CD14-positive monocyte (primary cell): ENCODE data around the gene BCAS4. TPM values are rescaled to one million over a fixed set of nuclear protein-coding genes. Genes with fewer than 3 reads are reported as not detected.

Experiments used
- DNase-seq, 3 donors: peaks; one replicate each; pipeline ENCODE4 v3.0.0-alpha.2; 2011 to 2022
- H2AFZ ChIP-seq: 2 replicates; pipeline ENCODE4 v1.6.0; 2012; ENCODE audit warnings: mild to moderate bottlenecking, low read depth, low read length, inconsistent platforms; ENCODE audit not compliant: insufficient read depth, poor library complexity, severe bottlenecking
- H3K27ac ChIP-seq, 2 donors: 1 replicate in 1 of 2; 2 replicates in 1 of 2; pipeline ENCODE4 v1.5.1; 2012 to 2013; ENCODE audit warnings: low read length in 2 of 2, control low read depth in 1 of 2, inconsistent platforms in 1 of 2, low read depth in 1 of 2, mild to moderate bottlenecking in 1 of 2
- H3K27me3 ChIP-seq, 2 donors: one replicate each; pipeline versions ENCODE4 v1.6.0 to v1.6.1; 2011 to 2013; ENCODE audit warnings: low read length in 2 of 2; ENCODE audit not compliant: control insufficient read depth in 2 of 2, insufficient read depth in 2 of 2
- H3K36me3 ChIP-seq, 2 donors: replicated peaks in 1 of 2; 1 replicate in 1 of 2; 2 replicates in 1 of 2; pipeline versions ENCODE4 v1.5.1 to v1.6.1; 2012 to 2013; ENCODE audit warnings: low read length in 2 of 2, control low read depth in 1 of 2, inconsistent platforms in 1 of 2, mild to moderate bottlenecking in 1 of 2; ENCODE audit not compliant: insufficient read depth in 2 of 2, control insufficient read depth in 1 of 2
- H3K4me1 ChIP-seq, 2 donors: 1 replicate in 1 of 2; 2 replicates in 1 of 2; pipeline versions ENCODE4 v1.5.1 to v1.6.1; 2012 to 2013; ENCODE audit warnings: low read length in 2 of 2, control low read depth in 1 of 2, inconsistent platforms in 1 of 2, mild to moderate bottlenecking in 1 of 2, moderate library complexity in 1 of 2; ENCODE audit not compliant: insufficient read depth in 2 of 2, control insufficient read depth in 1 of 2
- H3K4me2 ChIP-seq: replicated peaks from 2 replicates; pipeline ENCODE3; 2012; ENCODE audit warnings: low read length, moderate library complexity, mild to moderate bottlenecking; ENCODE audit not compliant: poor library complexity, severe bottlenecking; ENCODE audit errors: extremely low read depth
- H3K4me3 ChIP-seq, 3 experiments: fragments of 200-600 bp in 1 of 3; sonication (generic) in 1 of 3; replicated peaks in 1 of 3; 1 replicate in 2 of 3; 2 replicates in 1 of 3; pipeline ENCODE4 v1.5.1; 2011 to 2013; ENCODE audit warnings: low read length in 3 of 3, mild to moderate bottlenecking in 3 of 3, control low read depth in 2 of 3, low read depth in 2 of 3, inconsistent platforms in 1 of 3, moderate library complexity in 1 of 3
- H3K79me2 ChIP-seq: 2 replicates; pipeline ENCODE4 v1.6.0; 2012; ENCODE audit warnings: mild to moderate bottlenecking, control low read depth, inconsistent platforms, low read length, moderate library complexity; ENCODE audit not compliant: insufficient read depth
- H3K9ac ChIP-seq: 2 replicates; pipeline ENCODE4 v1.6.0; 2017; ENCODE audit warnings: low read length, mild to moderate bottlenecking; ENCODE audit not compliant: insufficient read depth, poor library complexity, severe bottlenecking
- H3K9me3 ChIP-seq, 2 donors: replicated peaks in 1 of 2; 1 replicate in 1 of 2; 2 replicates in 1 of 2; pipeline versions ENCODE4 v1.5.1 to v1.6.1; 2012 to 2013; ENCODE audit warnings: low read length in 2 of 2, control low read depth in 1 of 2; ENCODE audit not compliant: control insufficient read depth in 1 of 2, insufficient read depth in 1 of 2
- H4K20me1 ChIP-seq: 2 replicates; pipeline ENCODE4 v1.6.0; 2012; ENCODE audit warnings: mild to moderate bottlenecking, low read length, control low read depth, moderate library complexity; ENCODE audit not compliant: insufficient read depth
- H3K27ac Mint-ChIP-seq, 7 donors: one replicate each; pipeline ENCODE4 v1.8.0; 2020; ENCODE audit warnings: mild to moderate bottlenecking in 7 of 7, mixed read lengths in 7 of 7, moderate library complexity in 6 of 7, inconsistent platforms in 2 of 7
- H3K27me3 Mint-ChIP-seq, 3 donors: one replicate each; pipeline ENCODE4 v1.8.0; 2021 to 2022; ENCODE audit warnings: low read depth in 3 of 3, mild to moderate bottlenecking in 3 of 3, mixed read lengths in 3 of 3, moderate library complexity in 3 of 3, inconsistent platforms in 1 of 3
- H3K36me3 Mint-ChIP-seq, 2 donors: one replicate each; pipeline ENCODE4 v1.8.0; 2020; ENCODE audit warnings: mixed read lengths in 2 of 2, inconsistent platforms in 1 of 2, mild to moderate bottlenecking in 1 of 2
- H3K4me1 Mint-ChIP-seq: one replicate; pipeline ENCODE4 v1.8.0; 2020; ENCODE audit warnings: mild to moderate bottlenecking, mixed read lengths
- H3K4me3 Mint-ChIP-seq, 2 donors: one replicate each; pipeline ENCODE4 v1.8.0; 2020; ENCODE audit warnings: mild to moderate bottlenecking in 2 of 2, mixed read lengths in 2 of 2, moderate library complexity in 1 of 2
- H3K9me3 Mint-ChIP-seq, 7 donors: one replicate each; pipeline ENCODE4 v1.8.0; 2020 to 2022; ENCODE audit warnings: mixed read lengths in 7 of 7, mild to moderate bottlenecking in 6 of 7, moderate library complexity in 6 of 7, inconsistent platforms in 2 of 7
- CTCF ChIP-seq: fragments of 200-600 bp; IDR thresholded peaks from one replicate; pipeline ENCODE4 v1.8.0; 2022; ENCODE audit warnings: antibody characterized with exemption, mild to moderate bottlenecking
- WGBS: methylation state at CpG from one replicate; pipeline ENCODE4 v1.1.5; 2013; ENCODE audit warnings: missing lambda C conversion rate; ENCODE audit not compliant: insufficient coverage; 5-methylcytosine and 5-hydroxymethylcytosine counted together
- intact Hi-C, 2 donors: fragments of 100-400 bp; cut with micrococcal nuclease; formaldehyde crosslinking; loops; one replicate each; pipeline versions ENCODE4 v1.15.0 to v1.15.1; 2023
- polyA plus RNA-seq, 3 donors: library from polyadenylated mRNA; depleted of rRNA in 1 of 3; unstranded in 2 of 3; stranded (reverse) in 1 of 3; fragments of 300-500 nt in 2 of 3; fragments of >200 nt in 1 of 3; fragmentation: Illumina TruSeq in 2 of 3; gene quantifications; 1 replicate in 2 of 3; 2 replicates in 1 of 3; pipeline ENCODE4 v1.2.3, GENCODE V29; 2012 to 2021

The BCAS4 gene
- polyA plus RNA-seq, 3 donors = 0.16 to 1.0 (median 0.69) TPM

- Mint-ChIP-seq H3K4me1 (peaks cover 34% of the 10 kb centered on the region), H3K36me3 (peaks cover 15 to 25% of the 10 kb centered on the region in 2 donors), H3K27me3 (no peaks in the 10 kb centered on the region), H3K27ac (peak overlapping the region in 5 of 7 donors; percentile 5 to 83 (median 60)), H3K4me3 (no peak overlapping the region), H3K9me3 (no peaks in the 10 kb centered on the region)
- no peak for DNase-seq
- Histone ChIP-seq H3K79me2 (peaks cover 100% of the 10 kb centered on the region), H3K9me3 (no peaks in the 10 kb centered on the region), H3K4me3 (no peak overlapping the region), H3K36me3 (peaks cover 6 to 10% of the 10 kb centered on the region in 2 donors), H4K20me1 (peaks cover 99% of the 10 kb centered on the region), H3K27ac (peak overlapping the region in 1 of 2 donors; percentile 37), H2AFZ (no peak overlapping the region), H3K27me3 (no peaks in the 10 kb centered on the region), H3K9ac (no peak overlapping the region), H3K4me1 (peaks cover 0 to 4% of the 10 kb centered on the region in 2 donors), H3K4me2 (no peak overlapping the region)
- TF ChIP-seq CTCF = no peak
- 93% methylated on average over 3 of the region's 3 CpGs for WGBS
- intact Hi-C loops = no loop called here
Observed at GRCh38 chr20:50916934-50917333, 122.1 kb downstream of the BCAS4 start.

- no peaks in the 10 kb centered on the region for H3K27me3 Mint-ChIP-seq
- H3K9me3 Mint-ChIP-seq = no peaks in the 10 kb centered on the region
- no peak overlapping the region for H3K4me3 Mint-ChIP-seq
Observed at GRCh38 chr20:50918403-50918802, 123.5 kb downstream of the BCAS4 start.

More at GRCh38 chr20:50918403-50918802, 123.5 kb downstream of the BCAS4 start:
- Histone ChIP-seq H3K27me3 (no peaks in the 10 kb centered on the region), H3K36me3 (peaks cover 8 to 10% of the 10 kb centered on the region in 2 donors), H3K9me3 (no peaks in the 10 kb centered on the region), H3K4me3 (no peak overlapping the region), H2AFZ (no peak overlapping the region), H3K4me2 (no peak overlapping the region), H3K27ac (peak overlapping the region in 1 of 2 donors; percentile 37), H3K4me1 (peaks cover 0 to 4% of the 10 kb centered on the region in 2 donors), H4K20me1 (peaks cover 100% of the 10 kb centered on the region), H3K79me2 (peaks cover 100% of the 10 kb centered on the region), H3K9ac (no peak overlapping the region)
- Mint-ChIP-seq H3K36me3 (peaks cover 14 to 30% of the 10 kb centered on the region in 2 donors), H3K27ac (peak overlapping the region in 2 of 7 donors; percentile 0 to 18), H3K4me1 (peaks cover 41% of the 10 kb centered on the region)
- no peak for DNase-seq
- TF ChIP-seq CTCF = no peak
- WGBS = no CpG with 5 or more reads among the region's 3 CpGs
- intact Hi-C loops = no loop called here
